BLaER1 (cell line): ENCODE data around the gene RHOA.
"Not testable (repeated sequence)": the region's sequence is repeated elsewhere in the genome, so short reads cannot be mapped to it uniquely, and the experiment has no call there.

Experiments
- H3K27ac ChIP-seq: shearing (Covaris generic); formaldehyde crosslinking; 2 replicates; pipeline ENCODE4 v1.8.1; 2022
- H3K27me3 ChIP-seq: shearing (Covaris generic); formaldehyde crosslinking; 2 replicates; pipeline ENCODE4 v1.8.1; 2022
- H3K36me3 ChIP-seq: shearing (Covaris generic); formaldehyde crosslinking; 2 replicates; pipeline ENCODE4 v1.8.1; 2022
- H3K4me1 ChIP-seq: shearing (Covaris generic); formaldehyde crosslinking; 2 replicates; pipeline ENCODE4 v1.8.1; 2022
- H3K4me2 ChIP-seq: shearing (Covaris generic); formaldehyde crosslinking; 2 replicates; pipeline ENCODE4 v1.8.1; 2022
- H3K4me3 ChIP-seq: shearing (Covaris generic); formaldehyde crosslinking; 2 replicates; pipeline ENCODE4 v1.8.1; 2022
- H3K9ac ChIP-seq: shearing (Covaris generic); formaldehyde crosslinking; 2 replicates; pipeline ENCODE4 v1.8.1; 2022
- H3K9me3 ChIP-seq: shearing (Covaris generic); formaldehyde crosslinking; 2 replicates; pipeline ENCODE4 v1.8.1; 2022
- H4K20me1 ChIP-seq: shearing (Covaris generic); formaldehyde crosslinking; 2 replicates; pipeline ENCODE4 v1.8.1; 2022
- Cebpa-rat ChIP-seq: shearing (Covaris generic); IDR thresholded peaks from 2 replicates; pipeline ENCODE4 v1.8.1; 2022

The RHOA gene

GRCh38 chr3:49352281-49352680 is 59.5 kb downstream of the RHOA start:
- H3K36me3 ChIP-seq = peaks cover 28% of the 10 kb centered on the region
- peaks cover 18% of the 10 kb centered on the region for H4K20me1 ChIP-seq
- peak overlapping the region; percentile 78 for H3K27ac ChIP-seq
- H3K27me3 ChIP-seq = no peaks in the 10 kb centered on the region
- no peak overlapping the region for H3K4me3 ChIP-seq
- no peaks in the 10 kb centered on the region for H3K9me3 ChIP-seq
- no peak for TF ChIP-seq Cebpa-rat
- peak overlapping the region; percentile 59 for H3K4me2 ChIP-seq
- peak overlapping the region; percentile 53 for H3K9ac ChIP-seq
- H3K4me1 ChIP-seq = peaks cover 75% of the 10 kb centered on the region

- peak overlapping the region; percentile 78 for H3K27ac ChIP-seq
- peaks cover 11% of the 10 kb centered on the region for H4K20me1 ChIP-seq
- no peak overlapping the region for H3K4me3 ChIP-seq
- peak overlapping the region; percentile 59 for H3K4me2 ChIP-seq
- no peaks in the 10 kb centered on the region for H3K27me3 ChIP-seq
- H3K36me3 ChIP-seq = peaks cover 23% of the 10 kb centered on the region
- H3K9ac ChIP-seq = peak overlapping the region; percentile 53; the same call in 1 of the 2 replicates
- H3K9me3 ChIP-seq = no peaks in the 10 kb centered on the region
- H3K4me1 ChIP-seq = peaks cover 78% of the 10 kb centered on the region
- TF ChIP-seq Cebpa-rat = no peak
Observed at GRCh38 chr3:49351521-49352011, 60.2 kb downstream of the RHOA start.

GRCh38 chr3:49349348-49350114 is 62.2 kb downstream of the RHOA start:
- Histone ChIP-seq H3K9ac (no peak overlapping the region), H3K4me1 (peaks cover 78% of the 10 kb centered on the region)
- TF ChIP-seq Cebpa-rat = no peak

GRCh38 chr3:49348361-49348760 is 63.4 kb downstream of the RHOA start:
- H3K27ac ChIP-seq, H3K4me3 ChIP-seq, H3K9me3 ChIP-seq, H3K27me3 ChIP-seq, H3K36me3 ChIP-seq, H3K4me2 ChIP-seq, H4K20me1 ChIP-seq, H3K9ac ChIP-seq: not testable (repeated sequence)
- peaks cover 85% of the 10 kb centered on the region for H3K4me1 ChIP-seq

More at GRCh38 chr3:49349348-49350114, 62.2 kb downstream of the RHOA start:
- Histone ChIP-seq H3K27ac (peak overlapping the region; percentile 50; the same call in 1 of the 2 replicates), H3K4me2 (no peak overlapping the region), H3K9me3 (no peaks in the 10 kb centered on the region), H3K4me3 (no peak overlapping the region), H3K36me3 (peaks cover 2% of the 10 kb centered on the region), H3K27me3 (no peaks in the 10 kb centered on the region), H4K20me1 (no peaks in the 10 kb centered on the region)

- TF ChIP-seq Cebpa-rat = no peak
- H3K27ac ChIP-seq = peak overlapping the region; percentile 97
- peaks cover 85% of the 10 kb centered on the region for H3K4me1 ChIP-seq
- H4K20me1 ChIP-seq = no peaks in the 10 kb centered on the region
- H3K9ac ChIP-seq = no peak overlapping the region
- peak overlapping the region; percentile 88 for H3K4me2 ChIP-seq
- no peaks in the 10 kb centered on the region for H3K36me3 ChIP-seq
- H3K4me3 ChIP-seq = no peak overlapping the region
- no peaks in the 10 kb centered on the region for H3K27me3 ChIP-seq
- no peaks in the 10 kb centered on the region for H3K9me3 ChIP-seq
Observed at GRCh38 chr3:49346797-49347251, 65.0 kb downstream of the RHOA start.

GRCh38 chr3:49343163-49343562 is 68.6 kb downstream of the RHOA start:
- TF ChIP-seq Cebpa-rat = no peak
- Histone ChIP-seq H3K4me3 (no peak overlapping the region), H3K27me3 (no peaks in the 10 kb centered on the region), H3K9me3 (no peaks in the 10 kb centered on the region), H3K4me2 (peak overlapping the region; percentile 88), H3K4me1 (peaks cover 83% of the 10 kb centered on the region), H3K27ac (peak overlapping the region; percentile 97), H4K20me1 (peaks cover 10% of the 10 kb centered on the region; the same call in 1 of the 2 replicates), H3K36me3 (no peaks in the 10 kb centered on the region), H3K9ac (peak overlapping the region; percentile 59; the same call in 1 of the 2 replicates)

- peaks cover 8% of the 10 kb centered on the region; the same call in 1 of the 2 replicates for H3K36me3 ChIP-seq
- peak overlapping the region; percentile 90 for H3K9ac ChIP-seq
- peak overlapping the region; percentile 97 for H3K27ac ChIP-seq
- TF ChIP-seq Cebpa-rat = no peak
- peaks cover 77% of the 10 kb centered on the region for H3K4me1 ChIP-seq
- no peak overlapping the region for H3K4me3 ChIP-seq
- H4K20me1 ChIP-seq = peaks cover 19% of the 10 kb centered on the region; the same call in 1 of the 2 replicates
- H3K4me2 ChIP-seq = peak overlapping the region; percentile 88
- no peaks in the 10 kb centered on the region for H3K27me3 ChIP-seq
- H3K9me3 ChIP-seq = no peaks in the 10 kb centered on the region
Observed at GRCh38 chr3:49341996-49342395, 69.8 kb downstream of the RHOA start.

- peak within 1 kb of the TSS; percentile 82 for H3K4me3 ChIP-seq
- no peaks in the 10 kb centered on the region for H3K27me3 ChIP-seq
- H3K9ac ChIP-seq = peak within 1 kb of the TSS; percentile 90
- H3K9me3 ChIP-seq = no peaks in the 10 kb centered on the region
- H4K20me1 ChIP-seq = peaks cover 32% of the 10 kb centered on the region; the same call in 1 of the 2 replicates
- H3K4me1 ChIP-seq = peaks cover 59% of the 10 kb centered on the region
- peak within 1 kb of the TSS; percentile 97 for H3K27ac ChIP-seq
- peaks cover 27% of the 10 kb centered on the region for H3K36me3 ChIP-seq
- peak within 1 kb of the TSS; percentile 88 for H3K4me2 ChIP-seq
- TF ChIP-seq Cebpa-rat = no peak
Observed at GRCh38 chr3:49339941-49340800, 71.6 kb downstream of the RHOA start, which contains the start of gene USP4. Gene USP4 (minus strand): TSS chr3:49340053. CDS start chr3:49340024, 29 bp downstream.

GRCh38 chr3:49339581-49339940 is 72.2 kb downstream of the RHOA start:
- Histone ChIP-seq H3K36me3 (peaks cover 33% of the 10 kb centered on the region), H3K4me3 (peak overlapping the region; percentile 82), H3K4me2 (peak overlapping the region; percentile 88), H3K27ac (peak overlapping the region; percentile 97), H3K27me3 (no peaks in the 10 kb centered on the region), H3K9me3 (no peaks in the 10 kb centered on the region), H3K4me1 (peaks cover 55% of the 10 kb centered on the region), H4K20me1 (peaks cover 34% of the 10 kb centered on the region; the same call in 1 of the 2 replicates), H3K9ac (peak overlapping the region; percentile 90)
- TF ChIP-seq Cebpa-rat = no peak
